Glomerular endothelial cell (primary cell): Measurements from ENCODE around the gene SAA1. TPM values are rescaled to one million over a fixed set of nuclear protein-coding genes. Genes with fewer than 3 reads are reported as not detected.
"Not testable (repeated sequence)": the region's sequence is repeated elsewhere in the genome, so short reads cannot be mapped to it uniquely, and the experiment has no call there.

ENCODE experiments used
- DNase-seq: peaks from one replicate; pipeline ENCODE4 v3.0.0-alpha.2; 2011; ENCODE audit warnings: low read depth, low spot score; ENCODE audit errors: extremely low read depth
- total RNA-seq: library from RNA; depleted of rRNA; stranded (reverse); fragments of >200 nt; gene quantifications from 2 replicates; pipeline ENCODE4 v1.2.3, GENCODE V29; 2015

The SAA1 gene
- total RNA-seq, 1 donor from 2014 or later, result not detected

DNA sequence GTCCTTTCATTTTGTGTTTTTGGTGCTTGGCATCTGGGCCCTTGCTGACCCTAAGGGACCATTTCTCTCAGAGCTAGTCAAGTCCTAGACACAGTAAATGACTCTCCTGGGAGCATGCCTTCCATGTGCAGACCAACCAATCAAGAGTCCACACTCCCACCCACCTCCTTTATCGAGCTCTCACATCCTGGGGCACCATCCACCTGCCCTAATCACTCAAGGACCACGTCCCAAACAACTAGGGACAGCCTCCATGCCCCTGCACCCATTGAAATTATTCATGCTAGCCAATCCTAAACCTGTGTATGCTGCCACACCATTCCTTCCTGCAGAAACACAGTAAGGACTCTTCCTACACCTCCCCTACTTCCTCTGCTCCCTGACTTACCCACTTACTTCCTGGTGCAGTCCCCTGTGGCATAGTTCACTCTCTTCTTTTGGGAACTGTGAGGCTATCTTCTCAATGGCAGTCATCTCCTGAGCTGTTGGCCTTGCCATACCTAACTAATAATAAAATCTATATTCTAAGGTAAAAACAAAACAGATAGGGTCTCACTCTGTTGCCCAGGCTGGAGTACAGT lies 11.2 kb upstream of the SAA1 start:
- no peak for DNase-seq

DNA sequence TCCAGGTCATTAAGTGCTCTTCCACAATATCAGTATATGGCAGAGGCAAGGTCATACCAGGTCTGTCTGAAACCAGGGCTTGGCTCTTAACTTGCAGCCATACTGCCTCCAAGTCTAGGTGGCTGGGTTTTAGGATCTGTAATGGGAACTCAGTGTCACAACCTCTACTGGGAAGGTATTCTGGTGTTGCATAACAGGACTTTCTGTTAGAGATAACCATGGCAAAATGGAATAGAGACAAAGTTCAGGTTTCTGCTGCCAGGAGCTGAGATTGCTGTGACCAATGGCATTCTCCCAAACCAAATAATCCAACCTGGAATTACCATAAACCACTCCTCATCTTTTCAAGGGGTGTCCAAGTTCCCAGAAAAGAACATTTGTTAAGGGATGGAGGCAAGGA lies 6.8 kb upstream of the SAA1 start:
- no peak for DNase-seq

DNA sequence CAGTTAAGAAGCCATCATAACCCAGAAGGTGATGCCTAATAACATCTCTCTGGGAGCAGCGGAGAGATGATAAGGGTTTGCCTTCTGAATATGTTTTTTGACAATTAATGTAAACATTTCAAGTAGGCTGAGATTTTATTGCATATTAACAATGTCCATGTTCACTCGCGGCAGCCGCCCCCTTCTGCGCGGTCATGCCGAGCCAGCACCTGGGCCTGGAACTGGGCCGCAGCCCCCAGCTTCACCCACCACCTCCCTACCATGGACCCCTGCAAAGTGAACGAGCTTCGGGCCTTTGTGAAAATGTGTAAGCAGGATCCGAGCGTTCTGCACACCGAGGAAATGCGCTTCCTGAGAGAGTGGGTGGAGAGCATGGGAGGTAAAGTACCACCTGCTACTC lies 4.3 kb upstream of the SAA1 start:
- DNase-seq, result no peak

DNA sequence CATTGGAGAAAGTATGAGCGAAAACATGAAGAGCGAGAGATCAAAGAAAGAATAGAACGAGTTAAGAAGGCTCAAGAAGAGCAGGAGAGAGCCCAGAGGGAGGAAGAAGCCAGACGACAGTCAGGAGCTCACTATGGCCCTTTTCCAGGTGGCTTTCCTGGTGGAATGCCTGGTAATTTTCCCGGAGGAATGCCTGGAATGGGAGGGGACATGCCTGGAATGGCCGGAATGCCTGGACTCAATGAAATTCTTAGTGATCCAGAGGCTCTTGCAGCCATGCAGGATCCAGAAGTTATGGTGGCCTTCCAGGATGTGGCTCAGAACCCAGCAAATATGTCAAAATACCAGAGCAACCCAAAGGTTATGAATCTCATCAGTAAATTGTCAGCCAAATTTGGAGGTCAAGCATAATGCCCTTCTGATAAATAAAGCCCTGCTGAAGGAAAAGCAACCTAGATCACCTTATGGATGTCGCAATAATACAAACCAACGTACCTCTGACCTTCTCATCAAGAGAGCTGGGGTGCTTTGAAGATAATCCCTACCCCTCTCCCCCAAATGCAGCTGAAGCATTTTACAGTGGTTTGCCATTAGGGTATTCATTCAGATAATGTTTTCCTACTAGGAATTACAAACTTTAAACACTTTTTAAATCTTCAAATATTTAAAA lies 3.2 kb upstream of the SAA1 start:
- not testable (repeated sequence) for DNase-seq

DNA sequence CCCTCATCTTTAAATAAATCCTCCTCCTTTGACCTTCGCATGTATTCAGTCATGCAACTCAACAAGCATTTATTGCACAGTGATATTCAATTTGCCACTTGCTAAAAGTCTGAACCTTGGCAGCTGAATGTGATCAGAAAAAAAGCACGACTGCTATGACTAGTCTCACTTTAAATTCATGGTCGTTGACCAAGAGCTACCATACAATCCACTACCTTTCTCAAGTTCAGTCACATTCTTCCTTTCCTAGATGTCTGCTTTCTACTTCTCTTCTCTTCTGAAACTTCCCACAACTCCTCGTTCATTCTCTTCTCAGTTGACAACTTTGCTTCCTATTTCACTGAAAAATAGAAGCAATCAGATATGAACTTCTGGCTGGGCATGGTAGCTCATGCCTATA lies 2.0 kb upstream of the SAA1 start:
- DNase-seq, result no peak

DNA sequence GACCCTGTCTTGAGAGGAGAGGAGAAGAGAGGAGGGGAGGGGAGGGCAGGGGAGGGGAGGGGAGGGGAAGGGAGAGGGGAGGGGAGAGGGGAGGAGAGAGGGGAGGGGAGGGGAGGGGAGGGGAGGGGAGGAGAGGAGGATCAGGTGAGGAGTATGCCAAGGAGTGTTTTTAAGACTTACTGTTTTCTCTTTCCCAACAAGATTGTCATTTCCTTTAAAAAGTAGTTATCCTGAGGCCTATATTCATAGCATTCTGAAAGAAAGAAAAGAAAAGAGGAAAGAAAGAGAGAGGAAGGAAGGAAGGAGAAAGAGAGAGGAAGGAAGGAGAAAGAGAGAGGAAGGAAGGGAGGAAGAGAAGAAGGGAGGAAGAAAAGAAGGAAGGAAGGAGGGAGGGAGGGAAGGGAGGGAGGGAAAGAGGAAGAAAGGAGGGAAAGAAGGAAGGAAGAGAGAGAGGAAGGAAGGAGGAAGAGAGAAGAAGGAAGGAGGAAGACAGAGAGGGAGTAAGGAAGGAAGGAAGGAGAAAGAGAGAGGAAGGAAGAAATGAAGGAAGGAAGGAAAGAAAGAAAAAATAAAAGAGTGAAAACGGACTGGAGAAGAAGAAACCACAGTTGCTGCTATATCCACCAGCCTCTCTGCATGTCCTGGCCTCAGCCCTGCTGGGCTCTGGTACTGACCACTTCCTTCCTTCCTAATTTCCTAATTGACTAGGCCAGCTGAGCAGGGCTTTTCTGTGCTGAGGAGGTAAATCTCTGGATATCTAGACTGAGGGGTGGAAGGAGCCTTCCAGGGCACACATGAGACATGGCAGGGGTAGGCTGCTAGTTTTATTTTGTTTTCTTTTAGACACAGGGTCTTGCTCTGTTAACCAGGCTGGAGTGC lies 1.1 kb upstream of the SAA1 start:
- DNase-seq, result no peak

DNA sequence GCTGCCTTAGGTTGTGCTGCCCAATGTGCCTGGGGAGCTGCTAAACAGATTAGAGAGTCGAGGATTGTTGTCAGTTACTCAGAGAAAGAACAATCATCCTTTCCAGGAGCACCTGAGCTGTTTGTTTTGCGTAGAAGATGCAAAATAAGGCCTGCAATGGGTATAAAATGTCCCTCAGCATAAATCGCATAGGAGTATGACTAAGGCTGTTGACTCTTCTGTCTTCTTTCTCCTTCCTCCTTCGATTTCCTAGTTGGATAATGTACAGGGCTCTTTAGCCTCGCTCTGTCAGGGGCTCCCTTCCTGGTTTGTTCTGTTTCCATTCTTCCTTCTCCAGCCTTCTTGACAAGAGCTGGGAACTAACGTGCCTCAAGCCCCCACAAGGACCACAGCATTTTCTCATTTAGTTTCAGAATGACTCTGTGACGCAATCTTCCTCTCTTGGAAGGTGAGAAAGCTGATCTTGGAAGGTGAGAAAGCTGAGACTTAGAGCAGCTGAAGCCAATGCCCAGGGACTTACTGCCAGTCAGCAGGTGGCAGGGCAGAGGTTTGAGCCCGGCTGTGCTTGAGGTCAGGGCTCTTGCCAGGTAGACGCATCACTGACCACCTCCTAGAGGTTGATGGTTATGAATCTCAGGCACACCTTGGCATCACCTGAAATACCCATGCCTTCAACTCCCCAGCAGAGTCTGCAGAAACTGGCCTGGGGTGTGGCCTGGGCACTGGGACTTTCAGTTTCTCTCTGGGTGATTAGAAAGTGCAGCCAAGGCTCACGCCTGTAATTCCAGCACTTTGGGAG lies 1.5 kb downstream of the SAA1 start:
- DNase-seq, result not testable (repeated sequence)

DNA sequence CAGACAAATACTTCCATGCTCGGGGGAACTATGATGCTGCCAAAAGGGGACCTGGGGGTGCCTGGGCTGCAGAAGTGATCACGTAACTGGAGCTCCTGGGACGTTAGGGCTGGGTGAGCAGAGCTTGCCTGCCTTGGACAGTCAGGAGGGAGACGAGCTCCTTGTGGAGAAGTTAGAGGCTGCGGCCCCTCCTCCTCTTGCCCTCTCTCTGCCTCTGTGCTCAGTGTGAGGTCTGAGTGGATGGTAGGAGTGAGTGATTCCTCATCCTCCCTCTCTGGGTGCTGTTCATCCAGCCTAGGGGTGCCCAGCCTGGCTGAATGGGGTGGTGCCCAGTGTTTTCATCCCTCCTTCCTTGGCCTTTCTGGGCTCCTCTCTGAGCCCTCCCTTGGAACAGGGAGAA lies 3.2 kb downstream of the SAA1 start:
- not testable (repeated sequence) for DNase-seq

DNA sequence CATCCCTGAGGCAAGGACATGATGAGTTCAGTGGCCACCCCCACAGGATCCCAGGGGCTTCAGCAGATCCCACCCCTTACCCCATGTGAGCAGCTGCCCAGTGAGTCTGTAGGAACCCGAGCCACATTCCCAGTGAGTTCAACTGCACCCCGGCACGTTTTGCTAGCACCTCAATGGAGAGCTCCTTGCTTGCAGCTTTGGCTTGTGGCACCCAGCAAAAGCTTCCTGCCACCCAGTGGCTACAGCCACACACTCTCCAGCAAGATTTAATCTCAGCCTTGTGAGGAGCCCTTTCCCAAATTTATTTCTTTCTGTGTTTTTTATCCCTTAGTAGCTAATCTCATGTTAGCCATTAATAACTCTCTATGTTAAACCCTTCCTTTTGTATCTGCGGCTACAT lies 4.0 kb downstream of the SAA1 start:
- DNase-seq, result no peak

DNA sequence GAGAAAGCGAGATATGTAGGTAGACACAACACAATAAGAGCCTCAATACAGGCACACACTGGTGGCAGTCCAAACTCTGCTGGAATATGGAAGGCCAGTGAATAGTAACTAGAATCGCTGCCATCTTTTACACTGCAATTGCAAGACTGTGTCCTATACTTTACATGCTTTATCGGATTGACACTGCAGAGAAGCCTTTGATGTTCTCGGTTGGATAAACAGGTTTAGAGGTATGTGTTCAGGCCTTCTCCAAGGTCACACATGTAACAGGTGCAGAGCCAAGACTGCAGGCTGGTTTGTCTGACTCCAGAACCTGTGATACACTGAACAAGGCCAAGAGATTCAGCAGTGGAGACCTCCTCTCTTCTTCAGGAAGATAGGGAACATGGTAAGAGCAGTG lies 5.1 kb downstream of the SAA1 start:
- no peak for DNase-seq

DNA sequence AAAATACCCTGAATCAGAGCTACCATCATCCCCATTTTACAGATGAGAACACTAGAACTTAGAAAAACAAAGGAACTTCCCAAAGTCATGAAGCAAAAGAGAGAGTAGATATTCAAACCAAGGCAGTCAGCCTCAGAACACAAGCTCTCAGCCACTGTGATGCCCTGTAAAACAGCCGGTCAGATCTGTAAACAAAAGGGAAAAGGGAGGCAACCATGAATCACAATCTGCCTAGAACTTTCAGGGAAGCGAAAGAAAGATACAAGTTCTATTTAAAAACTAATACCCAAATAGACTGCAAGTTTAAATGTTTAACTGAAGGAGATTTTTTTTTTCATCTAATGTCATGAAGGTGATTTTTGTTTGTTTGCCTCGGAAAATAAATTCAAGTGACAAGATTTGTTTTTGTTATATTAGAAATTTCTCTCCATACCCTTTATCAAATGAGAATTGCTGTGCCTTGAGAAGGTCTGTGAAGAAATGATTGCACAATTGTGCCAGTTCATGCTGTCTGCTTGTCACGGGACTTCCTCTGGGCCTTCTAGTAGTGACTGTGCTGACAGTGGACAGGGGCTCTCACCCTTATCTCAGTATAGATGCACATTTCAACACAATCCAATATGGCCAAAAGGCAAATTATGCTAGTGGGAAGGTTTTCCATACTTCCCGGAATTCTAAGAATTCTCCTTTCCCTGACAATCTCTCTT lies 11.7 kb downstream of the SAA1 start:
- no peak for DNase-seq

DNA sequence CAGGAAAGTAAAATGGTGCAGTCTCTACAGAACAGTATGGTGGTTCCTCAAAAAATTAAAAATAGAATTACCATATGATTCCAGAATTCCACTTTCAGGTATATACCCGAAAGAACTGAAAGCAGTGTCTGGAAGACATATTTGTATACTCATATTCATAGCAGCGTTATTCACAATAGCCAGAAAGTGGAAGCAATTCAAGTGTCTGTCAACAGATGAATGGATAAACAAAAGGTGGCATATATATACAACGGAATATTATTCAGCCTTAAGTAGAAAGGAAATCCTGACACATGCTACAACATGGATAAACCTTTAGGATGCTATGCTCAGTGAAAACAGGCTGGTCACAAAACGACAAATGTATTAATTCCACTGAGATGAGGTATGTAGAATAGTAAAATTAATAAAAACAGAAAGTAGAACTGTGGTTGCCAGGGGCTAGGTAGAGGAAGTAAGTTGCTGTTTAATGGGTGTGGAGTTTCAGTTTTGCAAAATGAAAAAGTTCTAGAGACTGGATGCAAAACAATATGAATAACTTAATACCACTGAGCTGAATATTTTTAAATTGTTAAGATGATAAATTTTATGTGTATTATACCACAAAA lies 14.5 kb downstream of the SAA1 start:
- DNase-seq, result no peak

DNA sequence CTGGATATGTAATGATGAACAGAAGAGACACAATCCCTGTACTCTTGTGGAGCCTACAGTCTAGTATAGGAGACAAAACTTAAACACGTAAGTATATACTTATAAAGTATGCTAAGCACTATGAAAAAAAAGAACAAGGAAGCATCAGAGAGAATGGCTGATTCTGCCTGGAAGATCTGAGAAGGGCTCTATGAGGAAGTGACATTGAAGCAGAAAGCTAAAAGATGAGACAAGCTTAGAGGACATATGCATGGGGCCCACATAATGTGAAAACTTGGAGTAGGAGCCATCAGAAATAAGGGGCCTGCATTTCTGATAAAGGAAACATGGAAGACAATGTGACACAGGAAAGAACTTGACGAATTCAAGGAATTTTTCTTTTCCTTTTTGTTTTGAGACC lies 16.6 kb downstream of the SAA1 start:
- no peak for DNase-seq

DNA sequence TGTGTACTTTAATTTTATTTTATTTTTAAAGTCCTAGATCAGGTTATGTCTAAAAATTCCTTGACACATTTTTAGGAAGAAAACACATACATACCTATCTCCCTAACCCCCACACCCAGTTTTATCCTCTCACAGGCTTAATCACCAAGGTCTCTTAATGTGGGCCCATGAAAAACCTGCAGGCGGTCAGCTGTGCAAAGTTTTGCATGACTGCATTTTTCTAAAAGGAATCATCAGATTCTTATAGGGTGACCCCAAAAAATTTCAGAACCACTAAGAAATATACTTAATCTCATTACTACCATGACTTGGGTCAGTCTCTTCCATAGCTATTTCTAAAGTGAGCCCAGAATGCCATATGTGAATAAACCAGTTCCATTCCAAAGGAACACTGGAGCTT lies 19.8 kb downstream of the SAA1 start:
- no peak for DNase-seq

DNA sequence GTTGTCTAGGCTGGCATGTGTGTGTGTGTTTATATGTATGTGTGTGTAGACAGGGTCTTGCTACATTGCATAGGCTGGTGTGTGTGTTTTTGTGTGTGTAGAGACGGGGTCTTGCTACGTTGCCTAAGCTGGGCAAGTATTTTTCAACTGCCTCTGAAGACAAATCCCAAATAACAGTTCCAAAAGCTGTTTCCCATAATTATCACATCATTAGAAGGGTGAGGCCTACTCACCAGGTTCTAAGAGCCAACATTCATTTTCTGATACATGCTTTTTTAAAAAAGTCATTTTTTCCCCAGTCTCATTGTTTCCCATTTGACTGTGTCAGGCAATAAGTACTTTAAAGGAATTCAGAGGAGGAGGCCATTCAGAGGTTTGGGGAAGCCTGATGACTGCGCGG lies 22.8 kb downstream of the SAA1 start:
- no peak for DNase-seq

DNA sequence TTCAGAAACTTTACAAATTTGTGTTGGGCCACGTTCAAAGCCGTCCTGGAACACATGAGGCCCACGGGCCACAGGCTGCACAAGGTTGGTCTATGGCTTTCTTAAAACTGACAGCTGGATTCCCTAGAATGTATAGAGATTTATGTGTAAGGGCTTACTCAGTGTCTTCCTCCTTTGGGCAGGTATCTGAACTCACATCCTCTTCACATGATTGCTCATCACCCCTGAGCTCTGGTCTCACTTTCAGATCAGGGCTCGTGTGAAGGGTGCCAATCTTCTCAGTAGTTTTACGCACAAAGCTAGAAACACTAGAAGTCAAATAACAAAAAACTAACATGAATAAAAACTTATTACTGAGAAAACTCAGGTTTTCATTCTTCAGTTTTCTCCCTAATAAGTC lies 28.8 kb downstream of the SAA1 start:
- no peak for DNase-seq

DNA sequence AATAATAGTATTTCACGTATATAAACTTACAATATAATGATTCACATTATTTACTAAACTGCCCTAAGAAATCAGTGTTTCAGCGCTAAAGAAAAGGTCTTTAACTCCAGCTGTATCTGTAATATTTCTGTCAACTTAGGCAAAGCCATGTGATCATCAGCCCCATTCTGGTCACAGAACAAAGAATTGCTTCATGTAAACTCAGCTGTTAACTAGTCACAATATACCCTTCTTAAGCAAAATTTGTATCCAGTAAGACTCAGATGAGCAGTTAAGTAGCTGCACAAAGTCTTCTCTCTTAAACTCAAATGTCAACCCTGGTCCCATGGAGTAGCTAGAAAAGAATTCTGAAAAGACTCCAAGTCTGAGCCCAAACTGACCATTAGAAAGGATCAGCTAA lies 29.3 kb downstream of the SAA1 start:
- DNase-seq, result no peak

DNA sequence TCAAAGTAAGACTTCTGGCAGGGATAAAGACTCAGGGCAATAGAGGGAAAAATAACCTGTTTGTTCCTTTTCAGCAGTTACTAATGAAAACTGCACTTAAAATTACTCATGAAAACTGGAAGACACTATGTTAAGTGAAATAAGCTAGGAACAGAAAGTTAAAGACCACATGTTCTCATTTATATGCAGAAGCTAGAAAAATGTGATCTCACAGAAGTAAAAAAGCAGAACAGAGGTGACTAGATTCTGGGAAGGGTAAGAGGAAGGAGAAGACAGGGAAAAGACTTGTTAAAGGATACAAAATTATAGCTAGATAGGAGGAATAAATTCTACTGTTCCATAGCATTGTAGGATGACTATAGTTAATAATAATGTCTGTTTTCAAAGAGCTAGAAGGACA lies 33.7 kb downstream of the SAA1 start:
- no peak for DNase-seq

DNA sequence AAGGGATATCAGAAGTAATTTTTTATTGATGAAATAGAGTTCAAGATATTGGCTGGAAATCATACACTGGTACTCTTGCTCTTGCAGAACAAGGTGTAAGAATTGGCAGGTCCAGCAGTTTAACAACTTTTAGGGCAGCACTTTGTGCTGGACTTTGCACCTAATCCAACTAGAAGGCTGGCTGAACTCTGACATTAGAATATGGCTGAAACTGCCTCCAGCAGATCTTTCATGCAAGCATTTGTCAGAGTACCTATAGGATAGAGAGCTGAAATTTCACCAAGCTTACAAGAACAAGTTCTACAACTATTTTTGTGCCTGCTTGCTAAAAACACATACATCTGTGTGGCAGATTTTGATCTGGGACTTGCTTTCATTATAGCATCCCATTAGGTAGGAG lies 38.7 kb downstream of the SAA1 start:
- no peak for DNase-seq

DNA sequence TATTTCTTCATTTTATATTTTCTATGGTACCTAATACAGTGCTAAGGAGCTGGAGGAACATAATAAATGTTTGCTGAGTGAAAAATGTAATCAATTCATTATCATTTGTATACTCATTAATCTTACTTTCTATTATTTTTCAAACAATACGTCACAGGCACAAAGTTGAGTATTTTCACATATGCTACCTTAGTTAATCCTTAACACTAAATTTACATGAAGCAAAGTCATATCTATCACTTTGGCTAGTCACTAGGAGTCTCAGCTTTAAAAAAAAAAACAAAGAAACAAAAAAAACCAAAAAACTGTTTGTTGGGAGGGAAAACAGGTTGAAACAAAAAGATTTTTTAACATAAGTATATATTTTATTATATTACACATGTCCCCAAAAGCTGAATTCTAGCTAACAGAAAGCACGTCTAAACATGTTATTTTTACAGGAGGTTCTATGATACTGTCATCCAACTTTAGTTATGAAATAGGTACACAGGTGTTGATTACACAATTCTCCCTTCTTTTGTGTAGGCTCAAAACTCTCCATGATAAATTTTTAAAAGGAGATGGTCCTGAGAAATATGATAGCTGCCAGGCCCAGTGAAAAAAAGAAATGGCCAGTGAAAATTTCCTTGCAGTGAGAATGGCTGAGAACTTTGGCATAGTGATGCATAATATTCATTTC lies 41.5 kb downstream of the SAA1 start:
- no peak for DNase-seq
